MCF 10A (cell line): ENCODE measurements around the gene AUH. TPM values are rescaled to one million over a fixed set of nuclear protein-coding genes. Genes with fewer than 3 reads are reported as not detected.

Experiments
- BruUV-seq: library from RNA; stranded (reverse); fragments of 400-500 nt; replicated peaks from 2 replicates; lab custom pipeline; 2021; lab: Mats Ljungman, UMichigan
- CTCF ChIA-PET: fragments of 300-600 bp; sonication (Branson Sonifier 250); formaldehyde crosslinking; extraction: SDS; loops from one replicate; lab custom pipeline; 2021; ENCODE audit warnings: antibody characterized with exemption, inconsistent platforms; lab: Yijun Ruan, JAX
- POLR2A ChIA-PET: fragments of 300-600, 350-650 bp; sonication (Branson Sonifier 250); formaldehyde crosslinking; extraction: SDS; loops from one replicate; lab custom pipeline; 2020; ENCODE audit warnings: antibody characterized with exemption, inconsistent platforms; lab: Yijun Ruan, JAX
- DNase-seq: peaks from one replicate; pipeline ENCODE4 v3.0.0-alpha.2; 2018; ENCODE audit not compliant: unreplicated experiment
- H3K27ac Mint-ChIP-seq: one replicate; pipeline ENCODE4 v1.8.0; 2022; ENCODE audit warnings: mild to moderate bottlenecking, low read depth, mixed read lengths; ENCODE audit not compliant: unreplicated experiment
- H3K27me3 Mint-ChIP-seq: one replicate; pipeline ENCODE4 v1.8.0; 2022; ENCODE audit warnings: mixed read lengths; ENCODE audit not compliant: insufficient read depth, unreplicated experiment
- H3K36me3 Mint-ChIP-seq: one replicate; pipeline ENCODE4 v1.8.0; 2022; ENCODE audit warnings: mild to moderate bottlenecking, moderate library complexity, mixed read lengths; ENCODE audit not compliant: insufficient read depth, unreplicated experiment
- H3K4me1 Mint-ChIP-seq: one replicate; pipeline ENCODE4 v1.8.0; 2022; ENCODE audit warnings: mixed read lengths; ENCODE audit not compliant: insufficient read depth, unreplicated experiment
- H3K4me3 Mint-ChIP-seq: one replicate; pipeline ENCODE4 v1.8.0; 2022; ENCODE audit warnings: mild to moderate bottlenecking, moderate library complexity, mixed read lengths; ENCODE audit not compliant: unreplicated experiment
- H3K9me3 Mint-ChIP-seq: one replicate; pipeline ENCODE4 v1.8.0; 2022; ENCODE audit warnings: mixed read lengths; ENCODE audit not compliant: unreplicated experiment
- intact Hi-C: fragments of 100-400 bp; cut with micrococcal nuclease; formaldehyde crosslinking; loops from 2 replicates; pipeline ENCODE4 v1.14.1; 2022
- total RNA-seq: library from RNA; stranded (reverse); gene quantifications from 2 replicates; pipeline ENCODE4 v1.2.3, GENCODE V29; 2022
- TF ChIP-seq, protein P1 (sequence below): fragments of 200-600 bp; IDR thresholded peaks from one replicate; pipeline ENCODE4 v1.8.0; 2022; ENCODE audit warnings: antibody characterized with exemption, mild to moderate bottlenecking; ENCODE audit not compliant: unreplicated experiment

Gene AUH
- total RNA-seq, 1 experiment from 2014 or later: 20.9 TPM

DNA sequence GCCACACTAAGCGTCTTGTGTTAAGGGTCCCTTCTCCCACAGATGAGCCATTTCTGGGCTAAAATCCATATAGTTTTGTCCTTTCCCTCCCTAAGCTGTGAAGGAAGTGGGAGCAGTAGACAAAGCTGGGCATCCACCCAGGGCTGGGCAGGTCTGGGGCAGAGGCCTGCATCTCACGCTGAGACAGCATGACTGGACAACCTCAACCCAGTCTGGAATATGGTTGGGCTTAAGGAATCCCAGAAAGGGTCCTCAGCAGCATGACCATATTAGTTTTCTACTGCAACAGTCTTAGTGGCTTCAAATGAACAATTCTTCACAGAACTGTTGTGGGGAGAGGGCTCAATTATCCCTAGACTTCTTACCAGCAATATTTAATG is 173.8 kb downstream of the AUH start:
- CTCF ChIA-PET: interaction anchor here (0.6 to 0.7 kb wide), 2 partner anchors 10 to 539 kb away, joined by 3 read pairs; no protein-coding TSS in a partner anchor
- H3K27me3 Mint-ChIP-seq: no peaks in the 10 kb centered on the region
- POLR2A ChIA-PET: interaction anchor here (1.2 to 2.9 kb wide), 3 partner anchors 10 to 23 kb away, joined by 3 to 9 read pairs (median 8); no protein-coding TSS in a partner anchor
- H3K4me1 Mint-ChIP-seq: peaks cover 9% of the 10 kb centered on the region
- H3K9me3 Mint-ChIP-seq: peaks cover 5% of the 10 kb centered on the region
- TF ChIP-seq, protein P1, sequence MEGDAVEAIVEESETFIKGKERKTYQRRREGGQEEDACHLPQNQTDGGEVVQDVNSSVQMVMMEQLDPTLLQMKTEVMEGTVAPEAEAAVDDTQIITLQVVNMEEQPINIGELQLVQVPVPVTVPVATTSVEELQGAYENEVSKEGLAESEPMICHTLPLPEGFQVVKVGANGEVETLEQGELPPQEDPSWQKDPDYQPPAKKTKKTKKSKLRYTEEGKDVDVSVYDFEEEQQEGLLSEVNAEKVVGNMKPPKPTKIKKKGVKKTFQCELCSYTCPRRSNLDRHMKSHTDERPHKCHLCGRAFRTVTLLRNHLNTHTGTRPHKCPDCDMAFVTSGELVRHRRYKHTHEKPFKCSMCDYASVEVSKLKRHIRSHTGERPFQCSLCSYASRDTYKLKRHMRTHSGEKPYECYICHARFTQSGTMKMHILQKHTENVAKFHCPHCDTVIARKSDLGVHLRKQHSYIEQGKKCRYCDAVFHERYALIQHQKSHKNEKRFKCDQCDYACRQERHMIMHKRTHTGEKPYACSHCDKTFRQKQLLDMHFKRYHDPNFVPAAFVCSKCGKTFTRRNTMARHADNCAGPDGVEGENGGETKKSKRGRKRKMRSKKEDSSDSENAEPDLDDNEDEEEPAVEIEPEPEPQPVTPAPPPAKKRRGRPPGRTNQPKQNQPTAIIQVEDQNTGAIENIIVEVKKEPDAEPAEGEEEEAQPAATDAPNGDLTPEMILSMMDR: no peak
- H3K27ac Mint-ChIP-seq: peak overlapping the region; percentile 73
- intact Hi-C loops: no loop called here
- no peak overlapping the region for H3K4me3 Mint-ChIP-seq
- no peak for DNase-seq
- BruUV-seq: no TSS peak
- no peaks in the 10 kb centered on the region for H3K36me3 Mint-ChIP-seq

DNA sequence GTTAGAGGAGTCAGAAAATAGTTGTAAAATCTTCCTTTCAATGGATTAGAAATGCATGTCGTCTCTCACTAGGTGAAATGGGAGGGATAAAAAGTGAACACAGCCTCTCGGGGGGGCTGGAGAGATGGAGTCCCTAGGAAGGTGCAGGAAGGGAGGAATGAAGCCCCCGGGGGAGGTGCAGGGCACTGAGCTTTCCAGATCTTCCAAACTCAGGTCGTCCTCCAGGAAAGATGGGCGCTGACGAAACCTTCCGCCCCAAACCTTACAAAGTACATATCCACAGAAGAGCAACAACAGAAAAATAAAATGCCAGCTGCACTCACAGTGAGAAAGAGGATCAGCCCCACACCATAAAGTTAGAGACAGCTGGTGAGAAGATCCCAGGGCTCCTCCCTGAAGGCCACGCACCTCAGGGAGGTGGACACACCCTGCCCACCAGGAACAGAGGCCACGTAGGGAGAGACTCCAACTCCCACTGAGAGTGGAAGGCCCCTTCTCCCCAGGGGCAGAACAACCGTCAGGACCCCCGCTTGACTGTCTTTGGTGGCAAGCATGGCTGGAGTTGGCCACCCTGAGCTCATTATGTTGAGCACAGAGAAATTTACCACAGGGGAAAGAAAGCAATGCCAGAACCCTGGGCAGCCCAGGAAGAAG is 174.3 kb downstream of the AUH start:
- intact Hi-C loops: no loop called here
- H3K27me3 Mint-ChIP-seq: no peaks in the 10 kb centered on the region
- no peaks in the 10 kb centered on the region for H3K36me3 Mint-ChIP-seq
- BruUV-seq: no TSS peak
- peak overlapping the region; percentile 73 for H3K27ac Mint-ChIP-seq
- no peak for DNase-seq
- peaks cover 13% of the 10 kb centered on the region for H3K4me1 Mint-ChIP-seq
- POLR2A ChIA-PET: interaction anchor here (1.2 to 2.9 kb wide), 4 partner anchors 10 to 22 kb away, joined by 3 to 9 read pairs (median 6); no protein-coding TSS in a partner anchor
- peaks cover 5% of the 10 kb centered on the region for H3K9me3 Mint-ChIP-seq
- TF ChIP-seq, protein P1: no peak
- CTCF ChIA-PET: interaction anchor here (0.6 kb wide), 2 partner anchors 154 to 540 kb away, joined by 3 read pairs; no protein-coding TSS in a partner anchor
- H3K4me3 Mint-ChIP-seq: no peak overlapping the region

DNA sequence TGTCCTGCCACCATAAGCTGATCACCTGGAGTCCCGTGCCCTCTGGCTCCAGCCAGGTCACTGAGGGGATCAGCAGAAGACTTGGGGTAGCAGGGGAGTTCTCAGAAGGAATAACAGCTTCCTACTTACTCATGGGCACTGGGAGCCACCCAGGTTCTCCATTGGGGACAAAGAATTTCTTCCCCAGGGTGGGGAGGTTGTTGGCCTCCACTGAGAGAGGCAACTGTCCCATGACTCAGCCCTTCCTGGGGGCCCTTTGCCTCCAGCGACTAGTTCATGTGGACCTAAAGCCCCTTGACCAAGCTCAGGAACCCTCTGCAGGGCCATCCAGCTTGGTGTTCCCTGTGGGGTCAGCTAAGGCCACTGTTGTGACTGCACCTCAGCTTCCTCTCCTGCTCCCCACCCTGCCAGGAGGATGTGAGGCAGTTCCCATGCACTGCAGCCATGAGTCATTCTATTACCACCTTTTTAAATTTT is 175.0 kb downstream of the AUH start:
- intact Hi-C loops: no loop called here
- ChIA-PET POLR2A (interaction anchor here (0.8 to 2.9 kb wide), 4 partner anchors 9 to 266 kb away, joined by 3 to 9 read pairs (median 6); no protein-coding TSS in a partner anchor), CTCF (no interaction called here)
- BruUV-seq: no TSS peak
- Mint-ChIP-seq H3K27me3 (no peaks in the 10 kb centered on the region), H3K9me3 (peaks cover 5% of the 10 kb centered on the region), H3K4me1 (peaks cover 14% of the 10 kb centered on the region), H3K4me3 (no peak overlapping the region), H3K36me3 (no peaks in the 10 kb centered on the region), H3K27ac (peak overlapping the region; percentile 73)
- DNase-seq: no peak
- TF ChIP-seq, protein P1: no peak

DNA sequence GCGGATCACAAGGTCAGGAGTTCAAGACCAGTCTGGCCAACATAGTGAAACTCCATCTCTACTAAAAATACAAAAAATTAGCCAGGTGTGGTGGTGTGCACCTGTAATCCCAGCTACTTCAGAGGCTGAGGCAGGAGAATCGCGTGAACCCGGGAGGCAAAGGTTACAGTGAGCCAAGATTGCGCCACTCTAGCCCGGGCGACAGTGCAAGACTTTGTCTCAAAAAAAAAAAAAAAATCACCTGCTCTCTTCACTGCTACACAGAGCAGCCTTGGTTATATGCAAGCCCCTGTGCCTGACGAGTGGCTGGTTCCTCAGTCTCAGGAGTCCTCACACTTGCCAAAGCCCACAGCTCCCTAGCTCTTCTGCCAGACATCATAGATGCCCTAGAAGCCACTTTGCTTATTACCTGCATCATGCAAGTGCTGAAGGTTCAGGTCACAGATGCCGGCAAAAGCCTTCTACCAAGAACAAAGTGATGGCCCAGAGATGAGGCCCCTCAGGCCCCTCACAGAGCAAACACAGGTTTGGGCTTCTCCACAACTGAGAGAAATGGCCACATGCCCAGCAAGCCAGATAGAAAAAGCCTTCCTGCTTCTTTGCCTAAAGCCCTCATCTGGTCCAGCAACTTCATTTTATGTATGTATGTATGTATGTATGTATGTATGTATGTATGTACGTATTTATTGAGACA is 176.4 kb downstream of the AUH start:
- H3K36me3 Mint-ChIP-seq: no peaks in the 10 kb centered on the region
- no peak overlapping the region for H3K4me3 Mint-ChIP-seq
- POLR2A ChIA-PET: interaction anchor here (2.9 to 5.2 kb wide), 2 partner anchors 7 to 11 kb away, joined by 9 to 110 read pairs; no protein-coding TSS in a partner anchor
- intact Hi-C loops: no loop called here
- no peak overlapping the region for H3K27ac Mint-ChIP-seq
- no peak for DNase-seq
- H3K27me3 Mint-ChIP-seq: no peaks in the 10 kb centered on the region
- peaks cover 5% of the 10 kb centered on the region for H3K9me3 Mint-ChIP-seq
- TF ChIP-seq, protein P1: no peak
- no TSS peak for BruUV-seq
- CTCF ChIA-PET: interaction anchor here (0.7 kb wide), 2 partner anchors 53 to 270 kb away, joined by 3 read pairs; no protein-coding TSS in a partner anchor
- H3K4me1 Mint-ChIP-seq: peaks cover 18% of the 10 kb centered on the region
